GM21786 (cell line): ENCODE results near the gene TSR3.

Source experiments
- ATAC-seq: cut with Tn5 transposase; IDR thresholded peaks from one replicate; pipeline ENCODE4 v1.9.1; 2021; ENCODE audit not compliant: unreplicated experiment

TSR3 gene

DNA sequence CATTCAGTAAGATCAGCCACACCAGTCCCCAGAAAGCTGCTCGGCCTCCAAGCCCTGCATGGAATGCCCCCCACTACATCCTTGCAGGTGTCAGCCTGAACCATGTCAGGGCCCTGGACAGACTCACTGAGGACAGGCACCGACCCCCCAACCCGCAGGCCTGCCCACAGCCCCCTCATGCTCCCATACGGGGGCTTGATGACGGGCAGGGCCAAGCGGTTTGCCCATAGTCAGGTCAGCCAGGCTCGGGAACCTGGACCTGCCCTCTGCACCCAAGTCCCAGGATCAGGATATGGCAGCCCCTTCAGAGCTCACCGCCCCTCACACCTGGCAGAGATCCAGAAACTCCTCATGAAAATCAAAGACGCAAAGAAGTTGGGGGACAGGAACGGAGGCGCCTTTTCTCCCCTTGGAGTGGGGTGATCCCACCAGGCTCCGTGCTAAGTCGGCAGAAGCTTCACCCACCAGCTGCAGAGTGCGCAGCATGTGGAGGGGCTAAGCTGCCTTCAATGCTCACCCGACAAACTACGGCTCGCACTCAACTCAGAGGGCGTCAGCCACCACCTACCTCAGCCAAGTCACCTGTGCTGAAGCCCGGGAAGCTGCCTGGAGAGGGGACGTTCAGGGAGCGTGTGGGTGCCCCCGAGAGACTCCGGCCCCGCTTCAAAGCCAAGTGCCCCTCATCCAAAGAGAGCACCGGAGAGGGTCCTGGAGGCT is 26.6 kb upstream of the TSR3 start:
- no peak for ATAC-seq

GRCh38 chr16:1377406-1378010 is 25.8 kb upstream of the TSR3 start:
- no peak for ATAC-seq

DNA sequence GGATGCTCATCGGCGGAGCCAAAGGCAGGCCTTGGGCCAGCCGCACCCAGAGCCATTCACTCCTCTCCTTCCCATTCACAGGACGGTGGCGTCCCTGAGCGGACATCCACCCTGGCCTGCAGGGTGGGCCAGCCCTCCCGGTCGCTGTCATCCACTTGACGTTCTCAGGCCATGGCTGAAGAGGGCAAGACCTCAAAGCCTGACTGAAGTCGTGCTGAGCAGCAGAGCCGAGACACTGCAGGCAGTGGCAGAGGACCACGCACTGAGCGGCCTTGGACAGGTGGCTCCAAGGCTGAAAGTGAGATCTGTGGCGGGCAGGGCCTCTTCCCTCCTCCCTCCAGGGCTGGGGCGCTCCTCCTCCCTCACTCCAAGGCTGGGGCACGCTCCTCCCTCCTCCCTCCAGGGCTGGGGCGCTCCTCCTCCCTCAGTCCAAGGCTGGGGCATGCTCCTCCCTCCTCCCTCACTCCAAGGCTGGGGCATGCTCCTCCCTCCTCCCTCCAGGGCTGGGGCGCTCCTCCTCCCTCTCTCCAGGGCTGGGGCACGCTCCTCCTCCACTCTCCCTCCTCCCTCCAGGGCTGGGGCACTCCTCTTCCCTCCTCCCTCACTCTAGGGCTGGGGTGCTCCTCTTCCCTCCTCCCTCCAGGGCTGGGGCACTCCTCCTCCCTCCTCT is 24.2 kb upstream of the TSR3 start:
- no peak for ATAC-seq

DNA sequence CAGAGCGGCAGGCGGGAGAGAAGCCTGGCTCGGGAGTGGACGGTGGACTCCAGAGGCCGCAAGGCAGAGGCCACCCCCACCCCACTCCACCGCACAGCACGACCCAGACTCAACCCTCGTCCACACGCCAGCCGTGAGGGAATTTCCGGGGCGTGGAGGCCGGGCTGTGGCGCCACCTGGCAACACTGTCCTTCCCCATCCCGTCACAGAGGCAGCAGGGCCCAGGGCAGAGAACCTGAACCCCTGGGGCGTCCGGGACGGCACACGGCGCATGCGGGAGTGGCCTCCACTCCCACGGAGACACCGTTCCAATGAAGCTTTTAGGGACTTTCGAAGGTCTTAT is 23.6 kb upstream of the TSR3 start:
- no peak for ATAC-seq

GRCh38 chr16:1374418-1375297 is 23.0 kb upstream of the TSR3 start:
- ATAC-seq = no peak

GRCh38 chr16:1372292-1372950 is 20.7 kb upstream of the TSR3 start:
- no peak for ATAC-seq

- no peak for ATAC-seq
These were observed 19.6 kb upstream of the TSR3 start for GRCh38 chr16:1371054-1371978.

DNA sequence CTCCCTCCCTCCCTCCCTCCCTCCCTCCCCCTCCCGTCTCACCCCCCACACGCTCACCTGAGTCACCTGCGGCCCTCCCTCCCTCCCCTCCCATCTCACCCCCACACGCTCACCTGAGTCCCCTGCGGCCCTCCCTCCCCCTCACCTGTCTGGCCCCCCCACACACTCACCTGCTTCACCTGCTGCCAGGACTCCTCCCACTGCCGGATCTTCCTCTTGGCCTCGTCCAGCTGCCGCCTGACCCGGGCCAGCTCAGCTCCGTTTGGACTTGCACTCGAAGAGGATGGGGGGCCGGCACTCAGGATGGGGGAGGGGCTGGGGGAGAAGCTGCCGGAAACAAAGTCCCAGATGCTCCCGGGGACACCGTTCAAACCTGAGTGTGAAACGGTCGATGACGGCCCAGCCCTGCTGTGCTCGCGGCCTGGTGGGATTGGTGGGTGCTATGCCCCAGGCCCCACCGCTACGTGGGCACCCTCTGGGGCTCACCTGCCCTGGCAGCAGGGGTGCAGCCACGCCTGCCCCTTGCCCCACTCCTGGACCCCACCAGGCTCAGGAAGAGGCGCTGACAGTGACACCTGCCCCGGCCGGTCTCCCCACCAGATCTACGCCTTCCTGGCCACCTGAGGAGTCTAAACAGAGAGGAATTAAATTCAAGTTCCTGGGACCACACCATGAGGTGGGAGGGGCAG is 16.0 kb upstream of the TSR3 start:
- no peak for ATAC-seq

- ATAC-seq = no peak
These were observed 15.1 kb upstream of the TSR3 start for GRCh38 chr16:1366712-1367299.

GRCh38 chr16:1366060-1366711 is 14.5 kb upstream of the TSR3 start:
- ATAC-seq = no peak

- no peak for ATAC-seq
These were observed 12.8 kb upstream of the TSR3 start for GRCh38 chr16:1364510-1364909.

DNA sequence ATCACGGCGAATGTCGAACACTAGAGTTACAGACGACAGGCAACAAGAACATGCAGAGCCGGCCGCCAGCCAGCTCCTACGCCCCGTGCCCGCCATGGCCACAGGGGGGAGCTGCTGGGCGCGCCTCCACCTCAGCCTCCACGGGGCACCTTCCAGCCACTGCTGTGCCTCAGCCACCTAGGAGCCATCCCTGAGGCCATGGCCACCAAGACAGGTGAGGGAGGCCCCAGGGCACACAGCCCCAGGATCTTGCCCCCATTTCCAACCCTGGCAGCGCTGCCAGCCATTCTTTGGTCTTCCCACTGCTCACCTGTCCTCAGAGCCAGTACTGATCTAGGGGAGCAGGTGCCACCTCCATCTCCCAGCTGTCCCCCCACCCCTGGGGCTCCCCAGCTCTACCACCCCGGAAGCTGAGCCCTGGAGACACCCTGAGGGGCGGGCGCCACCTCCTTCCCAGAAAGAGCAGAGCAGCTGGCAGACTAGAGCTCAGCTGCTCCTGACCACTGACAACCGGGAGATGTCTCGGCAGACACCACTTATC is 11.9 kb upstream of the TSR3 start:
- no peak for ATAC-seq

- no peak for ATAC-seq
These were observed 11.1 kb upstream of the TSR3 start for GRCh38 chr16:1362807-1363206.

DNA sequence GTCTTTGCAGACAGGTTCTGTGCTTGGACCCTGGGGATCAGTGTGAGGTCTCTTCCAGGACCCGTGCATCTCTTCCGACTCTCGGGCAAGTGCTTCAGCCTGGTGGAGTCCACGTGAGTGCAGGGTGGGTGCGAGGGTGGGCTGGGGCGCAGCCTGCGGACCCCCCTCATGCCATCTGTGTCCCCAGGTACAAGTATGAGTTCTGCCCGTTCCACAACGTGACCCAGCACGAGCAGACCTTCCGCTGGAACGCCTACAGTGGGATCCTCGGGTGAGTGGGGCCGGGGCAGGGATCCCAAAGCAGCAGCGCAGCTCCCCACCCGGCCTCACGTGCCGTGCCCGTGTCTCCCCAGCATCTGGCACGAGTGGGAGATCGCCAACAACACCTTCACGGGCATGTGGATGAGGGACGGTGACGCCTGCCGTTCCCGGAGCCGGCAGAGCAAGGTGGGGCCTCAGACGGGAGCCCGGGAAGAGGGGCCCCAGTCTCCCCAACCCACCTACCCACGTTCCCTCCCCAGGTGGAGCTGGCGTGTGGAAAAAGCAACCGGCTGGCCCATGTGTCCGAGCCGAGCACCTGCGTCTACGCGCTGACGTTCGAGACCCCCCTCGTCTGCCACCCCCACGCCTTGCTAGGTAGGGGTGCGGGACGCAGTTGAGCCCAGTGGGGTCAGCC is 10.1 kb upstream of the TSR3 start:
- ATAC-seq = no peak

- no peak for ATAC-seq
These were observed 6.4 kb upstream of the TSR3 start for GRCh38 chr16:1357906-1358566.

DNA sequence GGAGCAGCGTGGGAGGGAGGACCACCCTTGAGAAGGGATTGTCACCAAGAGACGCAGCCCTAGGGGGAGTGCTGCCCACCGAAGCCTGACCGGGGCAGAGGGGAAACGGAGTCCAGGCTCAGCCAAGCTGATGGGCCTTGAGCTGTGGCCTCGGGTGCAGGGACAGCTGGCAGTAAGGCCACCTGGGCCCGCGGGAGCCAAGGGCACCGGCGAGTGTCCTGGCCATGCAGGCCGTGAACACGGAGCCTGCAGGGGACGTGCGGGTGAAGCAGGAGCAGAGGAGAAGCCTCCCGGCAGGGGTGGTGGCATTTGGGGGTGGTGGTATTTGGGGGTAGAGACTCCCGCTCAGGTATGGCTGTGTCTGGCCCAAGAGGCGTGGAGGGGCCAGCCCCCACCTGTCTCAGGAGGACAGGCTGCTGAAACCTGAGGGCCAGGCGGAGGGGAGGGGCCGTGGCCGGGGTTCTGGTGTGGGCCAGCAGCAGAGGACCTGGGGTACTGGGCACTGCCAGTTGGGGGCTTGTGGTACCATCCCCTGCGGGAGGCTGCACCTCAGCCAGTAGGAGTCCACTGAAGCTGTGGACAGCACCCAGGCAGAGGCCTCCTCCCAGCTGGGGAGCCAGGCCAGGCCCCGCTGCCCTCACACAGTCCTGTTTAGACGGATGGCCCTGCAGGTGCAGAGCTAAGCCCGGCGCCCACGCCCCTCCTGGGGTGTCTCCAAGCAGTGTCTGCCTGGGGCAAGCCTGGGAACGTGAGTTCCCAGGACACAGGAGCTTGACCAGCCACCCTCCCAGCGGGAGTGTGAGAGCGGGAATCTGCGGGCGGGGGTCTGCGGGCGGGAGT is 4.6 kb upstream of the TSR3 start:
- no peak for ATAC-seq
